HG02763 (cell line): ENCODE data around the gene PICALM.
"Not testable (repeated sequence)": the region's sequence is repeated elsewhere in the genome, so short reads cannot be mapped to it uniquely, and the experiment has no call there.

Experiments used
- ATAC-seq: cut with Tn5 transposase; IDR thresholded peaks from one replicate; pipeline ENCODE4 v1.9.1; 2021; ENCODE audit warnings: mild to moderate bottlenecking, moderate library complexity; ENCODE audit not compliant: unreplicated experiment

PICALM gene

GRCh38 chr11:85945788-85946187 is 123.1 kb downstream of the PICALM start:
- no peak for ATAC-seq

GRCh38 chr11:85945296-85945695 is 123.6 kb downstream of the PICALM start:
- no peak for ATAC-seq

DNA sequence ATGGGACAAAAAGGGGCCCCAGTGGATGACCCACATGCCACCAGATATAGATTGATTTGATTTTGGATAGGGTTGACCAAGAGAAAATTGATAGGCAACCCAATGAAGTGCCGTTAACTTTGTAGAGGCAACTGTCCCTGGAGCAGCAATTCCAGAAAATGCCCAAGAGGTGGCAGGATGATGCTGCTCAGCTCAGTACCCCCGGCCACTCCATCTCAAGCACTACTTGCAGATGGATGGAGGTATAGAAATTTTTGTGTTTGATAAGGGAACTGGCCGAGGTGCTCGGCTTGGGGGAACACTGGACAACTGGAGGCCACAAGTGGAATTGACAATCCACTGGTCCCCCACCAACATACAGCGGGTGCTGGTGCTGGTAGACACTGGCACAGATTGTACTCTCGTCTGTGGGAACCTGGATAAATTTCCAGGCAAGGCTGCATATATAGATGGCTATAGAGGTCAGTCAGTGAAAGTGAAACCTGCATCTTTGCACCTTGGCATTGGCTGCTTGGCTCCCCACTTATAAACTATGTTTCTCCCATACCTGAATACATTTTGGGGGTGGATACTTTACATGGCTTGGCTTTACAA is 127.4 kb downstream of the PICALM start:
- ATAC-seq: no peak

DNA sequence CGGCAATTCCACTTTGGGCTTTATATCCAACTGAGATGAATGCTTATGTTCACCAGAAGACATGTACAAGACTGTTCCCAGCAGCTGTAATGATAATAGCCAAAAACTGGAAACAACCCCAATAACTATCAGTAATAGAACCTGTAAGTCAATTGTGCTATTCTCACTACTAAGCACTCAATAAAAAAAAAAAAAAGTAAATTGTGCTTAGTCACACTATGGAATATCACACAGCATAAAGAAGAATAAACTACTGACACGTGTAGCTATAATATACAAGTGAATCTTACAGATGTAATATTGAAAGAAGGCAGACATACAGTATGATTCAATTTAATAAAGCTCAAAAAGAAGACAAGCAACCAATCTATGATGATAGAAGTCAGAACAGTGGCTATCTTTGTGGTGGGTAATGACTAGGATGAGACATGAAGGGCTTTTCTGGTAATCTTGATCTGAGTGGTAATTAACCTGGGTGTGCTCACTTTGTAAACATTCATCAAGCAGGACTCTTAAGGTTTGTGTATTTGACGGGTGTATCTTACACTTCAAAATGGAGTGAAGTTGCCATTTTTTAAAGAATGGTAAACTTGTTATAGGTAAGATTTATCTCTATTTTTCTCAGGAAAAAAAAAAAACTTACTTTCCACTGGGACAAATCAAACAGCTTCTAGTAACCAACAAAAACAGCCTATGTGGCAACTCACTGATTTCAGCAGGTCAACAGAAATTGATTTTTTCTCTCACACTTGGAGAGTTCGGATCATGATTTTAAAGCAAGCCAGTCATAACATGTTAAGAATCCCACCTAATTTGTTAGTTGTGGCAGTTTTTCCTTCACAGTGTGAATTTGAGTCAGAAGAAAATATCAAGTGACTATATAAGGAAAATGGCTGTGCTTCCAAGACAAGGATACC is 129.5 kb downstream of the PICALM start:
- ATAC-seq: no peak

- ATAC-seq: no peak
Observed at GRCh38 chr11:85937835-85938234, 131.0 kb downstream of the PICALM start.

GRCh38 chr11:85935751-85936150 is 133.1 kb downstream of the PICALM start:
- no peak for ATAC-seq

- ATAC-seq: no peak
Observed at GRCh38 chr11:85934596-85935169, 134.2 kb downstream of the PICALM start.

GRCh38 chr11:85930879-85931366 is 138.0 kb downstream of the PICALM start:
- ATAC-seq: no peak

DNA sequence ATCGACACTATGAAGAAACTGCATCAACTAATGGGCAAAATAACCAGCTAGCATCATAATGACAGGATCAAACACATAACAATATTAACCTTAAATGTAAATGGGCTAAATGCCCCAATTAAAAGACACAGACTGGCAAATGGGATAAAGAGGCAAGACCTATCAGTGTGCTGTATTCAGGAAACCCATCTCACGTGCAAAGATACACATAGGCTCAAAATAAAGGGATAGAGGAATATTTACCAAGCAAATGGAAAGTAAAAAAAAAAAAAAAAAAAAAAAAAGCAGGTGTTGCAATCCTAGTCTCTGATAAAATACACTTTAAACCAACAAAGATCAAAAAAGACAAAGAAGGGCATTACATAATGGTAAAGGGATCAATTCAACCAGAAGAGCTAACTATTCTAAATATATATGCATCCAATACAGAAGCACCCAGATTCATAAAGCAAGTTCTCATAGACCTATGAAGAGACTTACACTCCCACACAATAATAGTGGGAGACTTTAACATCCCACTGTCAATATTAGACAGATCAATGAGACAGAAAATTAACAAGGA is 142.2 kb downstream of the PICALM start:
- ATAC-seq: not testable (repeated sequence)

GRCh38 chr11:85923455-85923854 is 145.4 kb downstream of the PICALM start:
- no peak for ATAC-seq

DNA sequence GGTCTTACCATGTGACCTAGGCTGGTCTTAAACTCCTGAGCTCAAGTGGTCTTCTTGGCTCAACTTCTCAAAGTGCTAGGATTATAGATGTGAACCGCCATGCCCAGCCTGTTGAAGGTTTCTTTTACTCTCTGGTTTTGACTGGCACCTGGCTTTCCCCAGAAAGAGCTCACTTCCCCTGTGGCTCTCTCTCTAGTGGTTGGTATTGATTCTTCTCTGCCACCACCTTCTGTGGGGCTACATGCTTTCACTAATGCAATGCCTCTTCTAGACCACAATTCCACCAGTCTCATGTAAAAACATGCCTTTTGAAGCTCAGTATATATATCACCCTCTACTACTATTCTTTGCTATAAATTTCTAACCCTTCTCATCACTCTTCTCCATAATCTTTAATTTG is 146.5 kb downstream of the PICALM start:
- peak; percentile 68 for ATAC-seq

DNA sequence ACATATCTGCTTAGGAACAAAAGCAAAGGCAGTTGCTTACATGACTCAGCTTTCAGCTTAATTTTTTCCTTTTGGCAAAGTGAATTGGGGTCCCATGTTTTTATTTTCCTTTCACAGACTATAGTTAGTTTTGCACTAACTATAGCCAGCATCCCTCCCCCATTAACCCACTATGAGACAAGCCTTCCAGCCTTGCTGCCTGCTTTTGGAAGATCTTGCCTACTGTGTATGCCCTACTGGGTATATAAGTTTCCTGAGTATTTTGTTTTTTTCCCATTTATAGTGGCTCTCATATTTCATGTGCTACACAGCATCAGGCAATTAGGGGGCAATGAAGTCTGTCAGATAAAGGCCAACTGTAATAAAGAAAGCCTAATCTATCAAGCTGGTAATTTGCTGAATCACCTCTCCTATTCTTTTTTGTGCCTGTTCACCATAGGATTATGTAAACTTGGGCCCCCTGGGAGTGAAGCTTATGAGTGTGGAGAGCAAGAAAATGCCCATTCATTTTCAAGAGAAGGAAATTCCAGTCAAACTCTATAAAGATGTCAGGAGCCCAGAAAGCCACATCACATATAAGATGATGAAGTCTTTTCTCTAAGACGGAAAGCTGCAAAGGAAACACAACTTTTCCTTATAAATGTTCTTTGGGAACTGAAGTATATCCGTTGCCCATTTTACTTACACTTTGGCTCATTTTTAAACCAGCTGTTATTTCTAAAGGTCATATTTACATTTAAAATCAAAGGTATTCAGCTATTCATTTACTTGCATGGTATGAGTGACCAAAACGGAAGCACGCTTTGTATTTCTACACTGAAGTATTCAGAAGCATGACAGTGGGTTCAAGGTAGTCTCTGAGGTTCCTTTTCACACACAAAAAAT is 149.7 kb downstream of the PICALM start:
- ATAC-seq: no peak

- no peak for ATAC-seq
Observed at GRCh38 chr11:85914425-85914824, 154.5 kb downstream of the PICALM start.

- no peak for ATAC-seq
Observed at GRCh38 chr11:85913513-85913912, 155.4 kb downstream of the PICALM start.

DNA sequence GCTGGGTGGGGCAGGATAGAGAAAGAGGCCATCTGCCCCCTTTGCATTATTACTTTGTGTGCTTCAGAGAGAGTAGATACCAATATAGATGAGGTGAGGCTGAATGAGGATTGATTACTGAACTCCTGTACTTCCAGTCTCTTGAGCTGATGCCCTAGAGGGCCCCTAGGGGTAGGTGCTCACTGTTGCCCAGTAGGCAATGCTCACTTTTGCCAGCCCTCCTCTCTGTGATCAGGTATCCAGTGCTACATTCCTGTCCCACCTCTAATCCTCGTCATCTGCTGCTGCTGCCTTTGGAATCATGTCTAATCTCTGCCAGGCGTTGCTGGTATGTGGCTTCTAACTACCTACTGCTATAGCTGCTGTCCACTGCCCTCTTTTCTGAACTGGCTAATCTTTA is 156.5 kb downstream of the PICALM start:
- no peak for ATAC-seq
